Activated B cell treated with CpG ODN at 0.5 μM for 24 hours (primary cell): ENCODE results near the gene UBA7. TPM values are rescaled to one million over a fixed set of nuclear protein-coding genes. Genes with fewer than 3 reads are reported as not detected.
"Not testable (repeated sequence)": the region's sequence is repeated elsewhere in the genome, so short reads cannot be mapped to it uniquely, and the experiment has no call there.

ENCODE experiments used
- ATAC-seq: fragments of 200-7000 bp; cut with Tn5 transposase; one replicate; pipeline ENCODE4 v1.10.0; 2021; ENCODE audit warnings: low read depth, mild to moderate bottlenecking, moderate library complexity
- CTCF ChIA-PET: fragments of 350-600 bp; sonication (Branson Sonifier 250); formaldehyde crosslinking; loops from one replicate; lab custom pipeline; 2021; ENCODE audit warnings: antibody characterized with exemption; lab: Charles Lee
- POLR2A ChIA-PET: fragments of 350-600 bp; sonication (Branson Sonifier 250); formaldehyde crosslinking; loops from one replicate; lab custom pipeline; 2021; ENCODE audit warnings: antibody characterized with exemption; lab: Charles Lee
- DNase-seq: peaks from one replicate; pipeline ENCODE4 v3.0.0; 2022
- H3K27ac Mint-ChIP-seq: one replicate; pipeline ENCODE4 v1.8.0; 2020; ENCODE audit warnings: mixed read lengths
- H3K27me3 Mint-ChIP-seq: one replicate; pipeline ENCODE4 v1.8.0; 2021; ENCODE audit warnings: mixed read lengths
- H3K36me3 Mint-ChIP-seq: one replicate; pipeline ENCODE4 v1.8.0; 2021; ENCODE audit warnings: low read depth, mixed read lengths
- H3K4me1 Mint-ChIP-seq: one replicate; pipeline ENCODE4 v1.8.0; 2021; ENCODE audit warnings: mixed read lengths
- H3K4me3 Mint-ChIP-seq: one replicate; pipeline ENCODE4 v1.8.0; 2020; ENCODE audit warnings: mild to moderate bottlenecking, mixed read lengths
- H3K9me3 Mint-ChIP-seq: one replicate; pipeline ENCODE4 v1.8.0; 2020; ENCODE audit warnings: mixed read lengths
- intact Hi-C: fragments of 100-400 bp; cut with micrococcal nuclease; formaldehyde crosslinking; loops from one replicate; pipeline ENCODE4 v1.15.1; 2024
- total RNA-seq: library from RNA; stranded (reverse); gene quantifications from 2 replicates; pipeline ENCODE4 v1.2.3, GENCODE V29; 2022
- TF ChIP-seq, protein P1 (sequence below): fragments of 200-600 bp; IDR thresholded peaks from one replicate; pipeline ENCODE4 v1.8.0; 2022; ENCODE audit warnings: antibody characterized with exemption, mild to moderate bottlenecking

The UBA7 gene
- total RNA-seq, 1 donor from 2014 or later, result 237 TPM

DNA sequence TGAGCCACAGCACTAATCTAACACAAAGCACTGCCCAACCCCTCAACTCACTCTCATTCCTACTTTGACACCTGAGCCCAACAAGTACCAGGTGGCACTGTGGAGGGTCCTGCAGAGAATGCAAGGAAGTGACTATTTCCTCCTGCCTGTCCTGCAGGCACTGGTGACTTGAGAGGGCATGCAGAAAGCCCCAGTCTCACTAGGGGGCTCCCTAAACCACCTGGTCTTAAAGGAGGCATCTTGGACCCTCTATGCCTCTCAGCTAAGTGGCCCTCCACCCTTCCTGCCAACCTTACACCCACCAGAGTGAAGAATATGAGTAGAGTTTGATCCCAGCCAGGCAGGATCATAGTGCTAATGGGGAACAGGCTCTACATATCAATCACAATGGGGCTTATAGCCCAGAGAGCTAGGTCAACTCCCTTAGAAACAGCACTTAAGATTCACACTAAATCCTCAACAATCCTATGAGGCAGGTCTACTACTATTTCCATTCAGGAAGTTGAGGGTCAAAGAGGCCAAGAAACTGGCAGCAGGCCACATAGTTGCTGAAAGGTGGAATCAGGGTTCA, 27.5 kb upstream of the UBA7 start:
- intact Hi-C loops, result no loop called here
- ChIA-PET POLR2A (interaction anchor here (1.2 to 5.9 kb wide), 2 partner anchors 28 to 36 kb away, joined by 4 to 106 read pairs; partner anchors contain the start of genes INKA1 and UBA7), CTCF (interaction anchor here (1.0 to 7.6 kb wide), 5 partner anchors 10 to 301 kb away, joined by 3 to 238 read pairs (median 4); partner anchors contain the start of genes CDHR4, INKA1 and UBA7)
- ATAC-seq (no peak), DNase-seq (no peak)
- Mint-ChIP-seq H3K27ac (no peak overlapping the region), H3K27me3 (no peaks in the 10 kb centered on the region), H3K4me1 (peaks cover 5% of the 10 kb centered on the region), H3K9me3 (no peaks in the 10 kb centered on the region), H3K36me3 (peaks cover 4% of the 10 kb centered on the region), H3K4me3 (no peak overlapping the region)
- TF ChIP-seq, protein P1, sequence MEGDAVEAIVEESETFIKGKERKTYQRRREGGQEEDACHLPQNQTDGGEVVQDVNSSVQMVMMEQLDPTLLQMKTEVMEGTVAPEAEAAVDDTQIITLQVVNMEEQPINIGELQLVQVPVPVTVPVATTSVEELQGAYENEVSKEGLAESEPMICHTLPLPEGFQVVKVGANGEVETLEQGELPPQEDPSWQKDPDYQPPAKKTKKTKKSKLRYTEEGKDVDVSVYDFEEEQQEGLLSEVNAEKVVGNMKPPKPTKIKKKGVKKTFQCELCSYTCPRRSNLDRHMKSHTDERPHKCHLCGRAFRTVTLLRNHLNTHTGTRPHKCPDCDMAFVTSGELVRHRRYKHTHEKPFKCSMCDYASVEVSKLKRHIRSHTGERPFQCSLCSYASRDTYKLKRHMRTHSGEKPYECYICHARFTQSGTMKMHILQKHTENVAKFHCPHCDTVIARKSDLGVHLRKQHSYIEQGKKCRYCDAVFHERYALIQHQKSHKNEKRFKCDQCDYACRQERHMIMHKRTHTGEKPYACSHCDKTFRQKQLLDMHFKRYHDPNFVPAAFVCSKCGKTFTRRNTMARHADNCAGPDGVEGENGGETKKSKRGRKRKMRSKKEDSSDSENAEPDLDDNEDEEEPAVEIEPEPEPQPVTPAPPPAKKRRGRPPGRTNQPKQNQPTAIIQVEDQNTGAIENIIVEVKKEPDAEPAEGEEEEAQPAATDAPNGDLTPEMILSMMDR, result no peak

DNA sequence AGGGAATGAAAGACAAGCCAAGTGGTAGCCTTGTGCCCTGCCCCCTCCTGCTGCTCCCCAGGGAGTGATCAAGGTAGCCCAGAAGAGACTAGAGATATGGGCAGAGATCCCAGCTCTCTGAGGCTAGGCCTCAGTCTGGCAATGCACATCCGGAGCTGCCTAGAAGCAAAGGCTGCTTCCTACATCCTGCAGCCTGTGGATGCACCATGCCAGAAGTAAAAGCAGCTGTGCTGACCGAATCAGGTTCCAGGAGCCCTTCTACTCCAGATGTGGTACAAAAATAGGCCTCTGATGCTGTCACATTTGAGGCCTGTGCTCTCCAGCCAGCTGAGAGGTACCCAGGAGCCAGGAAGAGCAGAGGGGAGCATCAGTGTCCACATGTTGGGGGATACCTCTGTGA, 26.6 kb upstream of the UBA7 start:
- no peaks in the 10 kb centered on the region for H3K9me3 Mint-ChIP-seq
- ATAC-seq, result no peak

DNA sequence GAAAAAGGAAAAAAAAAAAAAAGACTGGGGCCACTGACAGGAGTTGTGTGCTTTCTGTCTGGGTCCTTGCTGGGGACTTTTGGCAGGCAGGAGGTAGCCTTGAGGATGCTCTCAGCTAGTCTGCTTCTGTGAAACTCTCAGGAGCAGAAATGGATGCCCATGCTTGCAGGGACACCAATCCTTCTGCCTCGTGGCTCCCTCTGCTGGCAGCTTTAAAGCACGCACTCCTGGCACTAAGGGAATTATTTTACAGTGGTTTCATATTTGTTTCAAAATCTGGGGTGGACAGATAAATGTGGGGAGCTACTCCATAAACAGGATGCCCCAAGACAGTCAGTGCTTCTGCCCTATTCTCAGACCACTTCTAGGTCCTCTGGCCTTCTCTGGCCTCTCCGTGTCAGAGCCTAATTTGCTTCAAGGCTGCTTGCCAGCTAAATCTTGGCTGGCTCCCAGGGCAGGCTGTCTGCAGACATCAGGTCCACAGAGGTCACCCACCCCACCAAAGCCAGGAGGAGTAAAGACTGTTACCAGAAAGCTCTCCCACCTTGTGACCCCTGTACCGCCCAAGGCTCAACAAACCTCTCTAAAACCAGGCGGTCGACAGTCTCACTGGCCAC, 25.5 kb upstream of the UBA7 start:
- Mint-ChIP-seq H3K4me3 (no peak overlapping the region), H3K36me3 (no peaks in the 10 kb centered on the region), H3K4me1 (peaks cover 5% of the 10 kb centered on the region), H3K27ac (peak overlapping the region; percentile 24), H3K27me3 (no peaks in the 10 kb centered on the region), H3K9me3 (no peaks in the 10 kb centered on the region)
- ATAC-seq, result peak; percentile 97
- CTCF ChIA-PET, result interaction anchor here (0.6 to 7.6 kb wide), 26 partner anchors 10 to 1554 kb away, joined by 3 to 238 read pairs (median 5); partner anchors contain the start of genes AMIGO3, CDHR4, INKA1 and IP6K1
- POLR2A ChIA-PET, result interaction anchor here (0.6 to 5.9 kb wide), 11 partner anchors 25 to 810 kb away, joined by 3 to 106 read pairs (median 4); partner anchors contain the start of genes GMPPB, INKA1, IP6K1 and UBA7
- TF ChIP-seq, protein P1, result peak; percentile 17
- intact Hi-C loops, result loop anchor here (1.0 to 10.0 kb wide), 4 partner anchors 37 to 120 kb away; partner anchors contain the start of genes AMIGO3 and IP6K1
- DNase-seq, result peak; percentile 65

More for the DNA sequence above, 26.6 kb upstream of the UBA7 start:
- TF ChIP-seq, protein P1, result no peak
- CTCF ChIA-PET, result interaction anchor here (0.9 to 7.6 kb wide), 3 partner anchors 37 to 301 kb away, joined by 4 to 238 read pairs (median 27); partner anchors contain the start of genes CDHR4 and INKA1
- H3K36me3 Mint-ChIP-seq, result no peaks in the 10 kb centered on the region
- no peak overlapping the region for H3K27ac Mint-ChIP-seq
- H3K4me3 Mint-ChIP-seq, result no peak overlapping the region
- H3K27me3 Mint-ChIP-seq, result no peaks in the 10 kb centered on the region
- POLR2A ChIA-PET, result interaction anchor here (1.2 to 5.9 kb wide), 2 partner anchors 27 to 35 kb away, joined by 4 to 106 read pairs; partner anchors contain the start of genes INKA1 and UBA7
- H3K4me1 Mint-ChIP-seq, result peaks cover 5% of the 10 kb centered on the region
- intact Hi-C loops, result no loop called here
- DNase-seq, result no peak

DNA sequence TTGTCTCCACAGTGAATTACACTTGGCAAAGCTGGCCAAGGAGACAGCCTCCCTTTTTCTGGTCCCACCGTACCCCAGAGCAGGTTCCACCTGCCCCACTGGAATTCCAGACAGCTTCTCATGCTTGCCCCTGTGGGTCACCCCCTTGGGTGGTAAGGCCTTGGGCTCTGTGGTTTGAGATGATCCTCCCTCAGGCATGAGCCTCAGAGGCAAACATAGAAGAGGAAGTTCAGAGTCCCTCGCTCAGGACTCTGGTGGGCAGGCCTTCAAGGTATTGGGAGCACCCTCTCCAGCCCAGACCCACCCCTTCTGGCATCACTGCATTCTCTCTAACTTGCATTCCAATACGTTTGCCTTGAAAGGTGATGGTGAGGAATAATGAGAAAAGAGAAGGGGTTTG, 17.6 kb upstream of the UBA7 start:
- Mint-ChIP-seq H3K9me3 (no peaks in the 10 kb centered on the region), H3K4me3 (no peak overlapping the region), H3K27me3 (no peaks in the 10 kb centered on the region), H3K36me3 (peaks cover 3% of the 10 kb centered on the region), H3K27ac (no peak overlapping the region), H3K4me1 (peaks cover 3% of the 10 kb centered on the region)
- intact Hi-C loops, result loop anchor here (10.0 kb wide), 1 partner anchor 47 kb away; the partner anchor contains the start of gene IP6K1
- ATAC-seq, result no peak
- no peak for DNase-seq
- POLR2A ChIA-PET, result no interaction called here
- TF ChIP-seq, protein P1, result no peak
- CTCF ChIA-PET, result interaction anchor here (0.6 kb wide), 1 partner anchor 30 kb away, joined by 3 read pairs; no protein-coding TSS in a partner anchor

DNA sequence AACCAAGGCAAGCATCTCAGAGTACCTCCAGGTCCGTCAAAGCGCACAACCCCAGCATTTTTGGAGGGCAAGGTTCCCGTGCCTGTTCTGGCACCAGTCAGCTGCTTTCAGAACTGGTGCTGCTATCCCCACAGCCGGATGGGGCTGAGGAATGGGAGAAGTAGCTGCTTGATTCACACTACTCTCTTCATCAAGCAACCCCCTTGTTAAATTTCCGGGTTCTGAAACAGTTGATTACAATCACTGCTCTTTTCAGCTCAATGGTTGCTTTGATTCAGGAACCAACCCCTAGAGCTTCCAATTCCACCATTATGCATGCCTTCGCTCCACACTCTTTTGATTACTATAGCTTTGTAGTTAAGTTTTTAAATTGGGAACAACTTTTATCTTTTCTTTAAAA, 12.3 kb upstream of the UBA7 start:
- TF ChIP-seq, protein P1, result no peak
- intact Hi-C loops, result no loop called here
- no peak overlapping the region for H3K4me3 Mint-ChIP-seq
- no peaks in the 10 kb centered on the region for H3K4me1 Mint-ChIP-seq
- peaks cover 3% of the 10 kb centered on the region for H3K36me3 Mint-ChIP-seq
- ChIA-PET CTCF (no interaction called here), POLR2A (interaction anchor here (0.7 to 1.3 kb wide), 2 partner anchors 40 to 125 kb away, joined by 3 to 4 read pairs; partner anchors contain the start of gene IP6K1)
- ATAC-seq, result no peak
- H3K27ac Mint-ChIP-seq, result no peak overlapping the region
- H3K9me3 Mint-ChIP-seq, result no peaks in the 10 kb centered on the region
- no peaks in the 10 kb centered on the region for H3K27me3 Mint-ChIP-seq
- DNase-seq, result no peak

DNA sequence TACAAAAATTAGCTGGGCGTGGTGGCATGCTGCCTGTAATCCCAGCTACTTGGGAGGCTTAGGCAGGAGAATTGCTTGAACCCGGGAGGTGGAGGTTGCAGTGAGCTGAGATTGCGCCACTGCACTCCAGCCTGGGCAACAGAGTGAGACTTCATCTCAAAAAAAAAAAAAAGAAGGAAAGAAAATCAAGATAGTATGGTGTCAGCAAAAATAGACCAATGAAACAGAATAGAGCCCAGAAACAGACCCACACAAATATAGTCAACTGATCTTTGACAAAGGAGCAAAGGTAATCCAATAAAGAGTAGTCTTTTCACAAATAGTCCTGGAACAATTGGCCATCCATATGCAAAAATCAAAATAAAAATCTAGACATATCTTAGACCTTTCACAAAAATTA, 9.4 kb upstream of the UBA7 start:
- POLR2A ChIA-PET, result interaction anchor here (1.2 kb wide), 2 partner anchors 10 to 18 kb away, joined by 3 to 5 read pairs; partner anchors contain the start of gene UBA7
- H3K4me1 Mint-ChIP-seq, H3K27ac Mint-ChIP-seq, H3K36me3 Mint-ChIP-seq, DNase-seq, ATAC-seq, H3K4me3 Mint-ChIP-seq, H3K27me3 Mint-ChIP-seq, intact Hi-C loops, CTCF ChIA-PET, H3K9me3 Mint-ChIP-seq: not testable (repeated sequence)
